GM12874 (cell line): ENCODE measurements around the gene PLCD1.

Experiments used
- TF ChIP-seq, protein P1 (sequence below): IDR thresholded peaks from 2 replicates; pipeline ENCODE4 v1.5.1; 2011; ENCODE audit warnings: low read depth, mild to moderate bottlenecking, control low read depth, low read length, moderate library complexity; ENCODE audit not compliant: insufficient read depth

The PLCD1 gene

DNA sequence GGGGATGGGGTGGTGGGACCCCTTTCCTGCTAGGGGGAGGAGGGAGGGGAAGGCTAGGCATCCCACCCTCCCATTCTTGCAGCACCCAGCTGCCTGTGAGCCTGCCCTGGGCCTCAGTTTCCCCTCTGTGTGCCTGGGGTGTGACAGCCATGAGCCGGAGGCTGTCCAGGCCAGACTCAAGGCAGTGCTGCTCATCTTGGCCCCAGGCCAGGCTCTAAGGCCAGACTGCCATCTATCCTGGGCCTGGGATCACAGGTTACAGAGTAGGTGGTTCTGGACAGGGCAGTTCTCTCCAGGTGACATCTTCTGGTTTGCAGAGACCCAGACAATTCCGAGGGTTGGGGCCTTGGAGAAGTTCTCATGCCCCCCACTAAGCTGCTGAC, 42.1 kb downstream of the PLCD1 start:
- TF ChIP-seq, protein P1, sequence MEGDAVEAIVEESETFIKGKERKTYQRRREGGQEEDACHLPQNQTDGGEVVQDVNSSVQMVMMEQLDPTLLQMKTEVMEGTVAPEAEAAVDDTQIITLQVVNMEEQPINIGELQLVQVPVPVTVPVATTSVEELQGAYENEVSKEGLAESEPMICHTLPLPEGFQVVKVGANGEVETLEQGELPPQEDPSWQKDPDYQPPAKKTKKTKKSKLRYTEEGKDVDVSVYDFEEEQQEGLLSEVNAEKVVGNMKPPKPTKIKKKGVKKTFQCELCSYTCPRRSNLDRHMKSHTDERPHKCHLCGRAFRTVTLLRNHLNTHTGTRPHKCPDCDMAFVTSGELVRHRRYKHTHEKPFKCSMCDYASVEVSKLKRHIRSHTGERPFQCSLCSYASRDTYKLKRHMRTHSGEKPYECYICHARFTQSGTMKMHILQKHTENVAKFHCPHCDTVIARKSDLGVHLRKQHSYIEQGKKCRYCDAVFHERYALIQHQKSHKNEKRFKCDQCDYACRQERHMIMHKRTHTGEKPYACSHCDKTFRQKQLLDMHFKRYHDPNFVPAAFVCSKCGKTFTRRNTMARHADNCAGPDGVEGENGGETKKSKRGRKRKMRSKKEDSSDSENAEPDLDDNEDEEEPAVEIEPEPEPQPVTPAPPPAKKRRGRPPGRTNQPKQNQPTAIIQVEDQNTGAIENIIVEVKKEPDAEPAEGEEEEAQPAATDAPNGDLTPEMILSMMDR: no peak

- TF ChIP-seq, protein P1: no peak
Measured at GRCh38 chr3:37986479-37987314, 42.7 kb downstream of the PLCD1 start.

GRCh38 chr3:37985637-37986320, 43.7 kb downstream of the PLCD1 start:
- TF ChIP-seq, protein P1: no peak

GRCh38 chr3:37984596-37984995, 44.8 kb downstream of the PLCD1 start:
- TF ChIP-seq, protein P1: no peak

- TF ChIP-seq, protein P1: no peak
Measured at GRCh38 chr3:37984051-37984450, 45.4 kb downstream of the PLCD1 start.

GRCh38 chr3:37982331-37982730, 47.1 kb downstream of the PLCD1 start:
- TF ChIP-seq, protein P1: no peak

GRCh38 chr3:37981348-37981664, 48.1 kb downstream of the PLCD1 start:
- TF ChIP-seq, protein P1: no peak
